Stomach (tissue), 4 donors: ENCODE data around the gene JUN.

Experiments
- EP300 ChIP-seq: sonication (generic); formaldehyde crosslinking; IDR thresholded peaks from one replicate; pipeline ENCODE4 v1.6.1; 2017; ENCODE audit warnings: antibody characterized with exemption
- POLR2A ChIP-seq, 4 donors: fragments of 450-650 bp; IDR thresholded peaks; one replicate each; pipeline ENCODE4 v1.6.1; 2016; ENCODE audit warnings: antibody characterized with exemption in 4 of 4, control low read depth in 2 of 4, mild to moderate bottlenecking in 1 of 4, moderate library complexity in 1 of 4
- POLR2AphosphoS5 ChIP-seq, 3 donors: sonication (generic); formaldehyde crosslinking; IDR thresholded peaks; one replicate each; pipeline ENCODE4 v1.6.1; 2016; ENCODE audit warnings: antibody characterized with exemption in 3 of 3
- TF ChIP-seq, protein P1 (sequence below), 7 experiments: fragments of 450-650 bp in 4 of 7; fragments of 200-600 bp in 3 of 7; sonication (generic) in 3 of 7; IDR thresholded peaks; one replicate each; pipeline ENCODE4 v1.5.1; 2016 to 2019; ENCODE audit warnings: antibody characterized with exemption in 7 of 7, control low read depth in 2 of 7, mild to moderate bottlenecking in 1 of 7

- TF ChIP-seq, protein P1, sequence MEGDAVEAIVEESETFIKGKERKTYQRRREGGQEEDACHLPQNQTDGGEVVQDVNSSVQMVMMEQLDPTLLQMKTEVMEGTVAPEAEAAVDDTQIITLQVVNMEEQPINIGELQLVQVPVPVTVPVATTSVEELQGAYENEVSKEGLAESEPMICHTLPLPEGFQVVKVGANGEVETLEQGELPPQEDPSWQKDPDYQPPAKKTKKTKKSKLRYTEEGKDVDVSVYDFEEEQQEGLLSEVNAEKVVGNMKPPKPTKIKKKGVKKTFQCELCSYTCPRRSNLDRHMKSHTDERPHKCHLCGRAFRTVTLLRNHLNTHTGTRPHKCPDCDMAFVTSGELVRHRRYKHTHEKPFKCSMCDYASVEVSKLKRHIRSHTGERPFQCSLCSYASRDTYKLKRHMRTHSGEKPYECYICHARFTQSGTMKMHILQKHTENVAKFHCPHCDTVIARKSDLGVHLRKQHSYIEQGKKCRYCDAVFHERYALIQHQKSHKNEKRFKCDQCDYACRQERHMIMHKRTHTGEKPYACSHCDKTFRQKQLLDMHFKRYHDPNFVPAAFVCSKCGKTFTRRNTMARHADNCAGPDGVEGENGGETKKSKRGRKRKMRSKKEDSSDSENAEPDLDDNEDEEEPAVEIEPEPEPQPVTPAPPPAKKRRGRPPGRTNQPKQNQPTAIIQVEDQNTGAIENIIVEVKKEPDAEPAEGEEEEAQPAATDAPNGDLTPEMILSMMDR (IDR thresholded peaks at IDR 0.05): peak in 1 of 7 experiments; percentile 8
- TF ChIP-seq POLR2A (IDR thresholded peaks at IDR 0.05) (peak in 1 of 4 donors; percentile 21), POLR2AphosphoS5 (IDR thresholded peaks at IDR 0.05) (peak; percentile 75 to 94 (median 92)), EP300 (no peak)
Measured at GRCh38 chr1:58815069-58815685, 31.3 kb upstream of the JUN start.
